Measurements from ENCODE around the gene GRIP1. TPM values are rescaled to one million over a fixed set of nuclear protein-coding genes. Genes with fewer than 3 reads are reported as not detected.
"Not testable (repeated sequence)": the region's sequence is repeated elsewhere in the genome, so short reads cannot be mapped to it uniquely, and the experiment has no call there.

Gene GRIP1
- total RNA-seq, 1 experiment from 2014 or later: 73.8 TPM

- no peaks in the 10 kb centered on the region for H3K27me3 ChIP-seq (ENCODE audit: control insufficient read depth, insufficient read depth, low read length)
- H3K36me3 ChIP-seq (replicated peaks; ENCODE audit: control insufficient read depth, insufficient read depth, low read length): no peaks in the 10 kb centered on the region
- no peak for DNase-seq
- no peak overlapping the region for H3K4me3 ChIP-seq (ENCODE audit: insufficient read depth, low read depth, low read length)
Measured at GRCh38 chr12:66516561-66516960, 162.3 kb downstream of the GRIP1 start.

GRCh38 chr12:66516133-66516532 lies 162.7 kb downstream of the GRIP1 start:
- no peak overlapping the region for H3K4me3 ChIP-seq (ENCODE audit: insufficient read depth, low read depth, low read length)
- no peaks in the 10 kb centered on the region for H3K36me3 ChIP-seq (replicated peaks; ENCODE audit: control insufficient read depth, insufficient read depth, low read length)
- peak; percentile 35 for DNase-seq
- H3K27me3 ChIP-seq (ENCODE audit: control insufficient read depth, insufficient read depth, low read length): no peaks in the 10 kb centered on the region

GRCh38 chr12:66514581-66514980 lies 164.3 kb downstream of the GRIP1 start:
- Histone ChIP-seq H3K4me3 (ENCODE audit: insufficient read depth, low read depth, low read length) (no peak overlapping the region), H3K36me3 (replicated peaks; ENCODE audit: control insufficient read depth, insufficient read depth, low read length) (no peaks in the 10 kb centered on the region), H3K27me3 (ENCODE audit: control insufficient read depth, insufficient read depth, low read length) (no peaks in the 10 kb centered on the region)
- DNase-seq: no peak

GRCh38 chr12:66508025-66508424 lies 170.9 kb downstream of the GRIP1 start:
- Histone ChIP-seq H3K4me3 (ENCODE audit: insufficient read depth, low read depth, low read length) (no peak overlapping the region), H3K36me3 (replicated peaks; ENCODE audit: control insufficient read depth, insufficient read depth, low read length) (no peaks in the 10 kb centered on the region), H3K27me3 (ENCODE audit: control insufficient read depth, insufficient read depth, low read length) (no peaks in the 10 kb centered on the region)
- no peak for DNase-seq

- no peaks in the 10 kb centered on the region for H3K27me3 ChIP-seq (ENCODE audit: control insufficient read depth, insufficient read depth, low read length)
- no peaks in the 10 kb centered on the region for H3K36me3 ChIP-seq (replicated peaks; ENCODE audit: control insufficient read depth, insufficient read depth, low read length)
- DNase-seq: no peak
- no peak overlapping the region for H3K4me3 ChIP-seq (ENCODE audit: insufficient read depth, low read depth, low read length)
Measured at GRCh38 chr12:66503746-66504145, 175.1 kb downstream of the GRIP1 start.

- H3K27me3 ChIP-seq (ENCODE audit: control insufficient read depth, insufficient read depth, low read length): no peaks in the 10 kb centered on the region
- H3K36me3 ChIP-seq (replicated peaks; ENCODE audit: control insufficient read depth, insufficient read depth, low read length): no peaks in the 10 kb centered on the region
- no peak overlapping the region for H3K4me3 ChIP-seq (ENCODE audit: insufficient read depth, low read depth, low read length)
- DNase-seq: no peak
Measured at GRCh38 chr12:66502911-66503310, 176.0 kb downstream of the GRIP1 start.

- H3K36me3 ChIP-seq (replicated peaks; ENCODE audit: control insufficient read depth, insufficient read depth, low read length): no peaks in the 10 kb centered on the region
- H3K27me3 ChIP-seq (ENCODE audit: control insufficient read depth, insufficient read depth, low read length): no peaks in the 10 kb centered on the region
- DNase-seq: no peak
- H3K4me3 ChIP-seq (ENCODE audit: insufficient read depth, low read depth, low read length): no peak overlapping the region
Measured at GRCh38 chr12:66500841-66501240, 178.0 kb downstream of the GRIP1 start.

GRCh38 chr12:66500091-66500490 lies 178.8 kb downstream of the GRIP1 start:
- Histone ChIP-seq H3K4me3 (ENCODE audit: insufficient read depth, low read depth, low read length) (no peak overlapping the region), H3K36me3 (replicated peaks; ENCODE audit: control insufficient read depth, insufficient read depth, low read length) (no peaks in the 10 kb centered on the region), H3K27me3 (ENCODE audit: control insufficient read depth, insufficient read depth, low read length) (no peaks in the 10 kb centered on the region)
- no peak for DNase-seq

- H3K36me3 ChIP-seq (replicated peaks; ENCODE audit: control insufficient read depth, insufficient read depth, low read length): no peaks in the 10 kb centered on the region
- H3K27me3 ChIP-seq (ENCODE audit: control insufficient read depth, insufficient read depth, low read length): no peaks in the 10 kb centered on the region
- no peak overlapping the region for H3K4me3 ChIP-seq (ENCODE audit: insufficient read depth, low read depth, low read length)
- no peak for DNase-seq
Measured at GRCh38 chr12:66499000-66499399, 179.9 kb downstream of the GRIP1 start.

GRCh38 chr12:66498059-66498458 lies 180.8 kb downstream of the GRIP1 start:
- not testable (repeated sequence) for DNase-seq; H3K36me3 ChIP-seq (replicated peaks; ENCODE audit: control insufficient read depth, insufficient read depth, low read length); H3K27me3 ChIP-seq (ENCODE audit: control insufficient read depth, insufficient read depth, low read length)
- peak overlapping the region; percentile 9; the same call in 1 of the 2 replicates for H3K4me3 ChIP-seq (ENCODE audit: insufficient read depth, low read depth, low read length)

- no peaks in the 10 kb centered on the region for H3K27me3 ChIP-seq (ENCODE audit: control insufficient read depth, insufficient read depth, low read length)
- no peaks in the 10 kb centered on the region for H3K36me3 ChIP-seq (replicated peaks; ENCODE audit: control insufficient read depth, insufficient read depth, low read length)
- no peak for DNase-seq
- no peak overlapping the region for H3K4me3 ChIP-seq (ENCODE audit: insufficient read depth, low read depth, low read length)
Measured at GRCh38 chr12:66497008-66497897, 181.6 kb downstream of the GRIP1 start.

- no peaks in the 10 kb centered on the region for H3K27me3 ChIP-seq (ENCODE audit: control insufficient read depth, insufficient read depth, low read length)
- no peak for DNase-seq
- H3K36me3 ChIP-seq (replicated peaks; ENCODE audit: control insufficient read depth, insufficient read depth, low read length): no peaks in the 10 kb centered on the region
- H3K4me3 ChIP-seq (ENCODE audit: insufficient read depth, low read depth, low read length): no peak overlapping the region
Measured at GRCh38 chr12:66496595-66496994, 182.3 kb downstream of the GRIP1 start.

- Histone ChIP-seq H3K4me3 (ENCODE audit: insufficient read depth, low read depth, low read length) (no peak overlapping the region), H3K36me3 (replicated peaks; ENCODE audit: control insufficient read depth, insufficient read depth, low read length) (no peaks in the 10 kb centered on the region), H3K27me3 (ENCODE audit: control insufficient read depth, insufficient read depth, low read length) (no peaks in the 10 kb centered on the region)
- no peak for DNase-seq
Measured at GRCh38 chr12:66495709-66496108, 183.2 kb downstream of the GRIP1 start.

- no peaks in the 10 kb centered on the region for H3K36me3 ChIP-seq (replicated peaks; ENCODE audit: control insufficient read depth, insufficient read depth, low read length)
- DNase-seq: no peak
- no peak overlapping the region for H3K4me3 ChIP-seq (ENCODE audit: insufficient read depth, low read depth, low read length)
- H3K27me3 ChIP-seq (ENCODE audit: control insufficient read depth, insufficient read depth, low read length): no peaks in the 10 kb centered on the region
Measured at GRCh38 chr12:66493819-66494218, 185.1 kb downstream of the GRIP1 start.

GRCh38 chr12:66491853-66492252 lies 187.0 kb downstream of the GRIP1 start:
- no peak for DNase-seq
- no peaks in the 10 kb centered on the region for H3K36me3 ChIP-seq (replicated peaks; ENCODE audit: control insufficient read depth, insufficient read depth, low read length)
- H3K27me3 ChIP-seq (ENCODE audit: control insufficient read depth, insufficient read depth, low read length): no peaks in the 10 kb centered on the region
- no peak overlapping the region for H3K4me3 ChIP-seq (ENCODE audit: insufficient read depth, low read depth, low read length)

Measured in H7 (cell line).